ENCODE measurements around the gene HPCAL1.

The HPCAL1 gene

GRCh38 chr2:10419553-10420257 lies 117.0 kb downstream of the HPCAL1 start:
- no peak for DNase-seq (ENCODE audit: low read depth in 1 of 2, low spot score in 1 of 2)

- no peak for DNase-seq (ENCODE audit: low read depth in 1 of 2, low spot score in 1 of 2)
Observed at GRCh38 chr2:10422251-10422650, 119.5 kb downstream of the HPCAL1 start.

GRCh38 chr2:10422732-10423399 lies 120.2 kb downstream of the HPCAL1 start:
- no peak for DNase-seq (ENCODE audit: low read depth in 1 of 2, low spot score in 1 of 2)

GRCh38 chr2:10423400-10423774 lies 120.7 kb downstream of the HPCAL1 start:
- DNase-seq (ENCODE audit: low read depth in 1 of 2, low spot score in 1 of 2) = no peak

GRCh38 chr2:10424051-10424450 lies 121.3 kb downstream of the HPCAL1 start:
- DNase-seq (ENCODE audit: low read depth in 1 of 2, low spot score in 1 of 2) = no peak

- DNase-seq (ENCODE audit: low read depth in 1 of 2, low spot score in 1 of 2) = no peak
Observed at GRCh38 chr2:10424916-10425505, 122.3 kb downstream of the HPCAL1 start.

GRCh38 chr2:10425699-10426098 lies 123.0 kb downstream of the HPCAL1 start:
- DNase-seq (ENCODE audit: low read depth in 1 of 2, low spot score in 1 of 2) = no peak

GRCh38 chr2:10426726-10427617 lies 124.3 kb downstream of the HPCAL1 start:
- no peak for DNase-seq (ENCODE audit: low read depth in 1 of 2, low spot score in 1 of 2)

- no peak for DNase-seq (ENCODE audit: low read depth in 1 of 2, low spot score in 1 of 2)
Observed at GRCh38 chr2:10427618-10427949, 124.9 kb downstream of the HPCAL1 start.

- DNase-seq (ENCODE audit: low read depth in 1 of 2, low spot score in 1 of 2) = no peak
Observed at GRCh38 chr2:10428355-10428754, 125.7 kb downstream of the HPCAL1 start.

GRCh38 chr2:10428924-10429323 lies 126.2 kb downstream of the HPCAL1 start:
- DNase-seq (ENCODE audit: low read depth in 1 of 2, low spot score in 1 of 2) = no peak

GRCh38 chr2:10430886-10431622 lies 128.3 kb downstream of the HPCAL1 start:
- no peak for DNase-seq (ENCODE audit: low read depth in 1 of 2, low spot score in 1 of 2)

- DNase-seq (ENCODE audit: low read depth in 1 of 2, low spot score in 1 of 2) = no peak
Observed at GRCh38 chr2:10431797-10432196, 129.1 kb downstream of the HPCAL1 start.

- DNase-seq (ENCODE audit: low read depth in 1 of 2, low spot score in 1 of 2) = no peak
Observed at GRCh38 chr2:10432311-10433181, 129.8 kb downstream of the HPCAL1 start.

- no peak for DNase-seq (ENCODE audit: low read depth in 1 of 2, low spot score in 1 of 2)
Observed at GRCh38 chr2:10433264-10433946, 130.7 kb downstream of the HPCAL1 start.

- no peak for DNase-seq (ENCODE audit: low read depth in 1 of 2, low spot score in 1 of 2)
Observed at GRCh38 chr2:10433947-10434885, 131.5 kb downstream of the HPCAL1 start.

GRCh38 chr2:10434886-10435819 lies 132.4 kb downstream of the HPCAL1 start:
- DNase-seq (ENCODE audit: low read depth in 1 of 2, low spot score in 1 of 2) = peak; percentile 38 to 62
